A172 (cell line): ENCODE results near the gene MTRR. TPM values are rescaled to one million over a fixed set of nuclear protein-coding genes. Genes with fewer than 3 reads are reported as not detected.
"Not testable (repeated sequence)": the region's sequence is repeated elsewhere in the genome, so short reads cannot be mapped to it uniquely, and the experiment has no call there.

Experiments
- DNase-seq: peaks from one replicate; pipeline ENCODE4 v3.0.0-alpha.2; 2015; ENCODE audit warnings: low spot score
- total RNA-seq: library from RNA; depleted of rRNA; stranded (reverse); fragments of >200 nt; shearing (Covaris generic); gene quantifications from 2 replicates; pipeline ENCODE4 v1.2.3, GENCODE V29; 2014

The MTRR gene
- total RNA-seq, 1 experiment from 2014 or later = 40.9 TPM

DNA sequence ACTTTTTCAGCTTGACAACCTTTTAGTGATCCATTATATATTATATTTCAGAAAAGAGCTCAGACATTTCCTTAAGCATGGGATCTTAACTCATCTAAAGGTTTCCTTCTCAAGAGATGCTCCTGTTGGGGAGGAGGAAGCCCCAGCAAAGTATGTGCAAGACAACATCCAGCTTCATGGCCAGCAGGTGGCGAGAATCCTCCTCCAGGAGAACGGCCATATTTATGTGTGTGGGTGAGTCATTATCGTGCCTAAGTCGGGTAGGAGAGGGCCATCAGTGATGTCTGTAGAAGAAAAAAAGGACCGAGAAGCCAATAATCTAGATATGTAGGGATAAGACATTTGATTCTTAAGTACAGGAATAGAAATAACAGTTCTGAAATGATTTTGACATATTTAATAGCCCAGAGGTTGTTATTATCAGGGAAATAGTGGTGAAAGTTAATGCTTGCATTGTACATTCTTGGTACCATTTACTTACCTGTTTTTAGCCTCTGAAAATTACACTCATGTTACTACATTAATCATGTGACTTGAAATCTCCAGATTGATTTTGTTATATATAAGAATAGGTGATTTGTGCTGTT is 28.2 kb downstream of the MTRR start:
- DNase-seq = peak; percentile 74

DNA sequence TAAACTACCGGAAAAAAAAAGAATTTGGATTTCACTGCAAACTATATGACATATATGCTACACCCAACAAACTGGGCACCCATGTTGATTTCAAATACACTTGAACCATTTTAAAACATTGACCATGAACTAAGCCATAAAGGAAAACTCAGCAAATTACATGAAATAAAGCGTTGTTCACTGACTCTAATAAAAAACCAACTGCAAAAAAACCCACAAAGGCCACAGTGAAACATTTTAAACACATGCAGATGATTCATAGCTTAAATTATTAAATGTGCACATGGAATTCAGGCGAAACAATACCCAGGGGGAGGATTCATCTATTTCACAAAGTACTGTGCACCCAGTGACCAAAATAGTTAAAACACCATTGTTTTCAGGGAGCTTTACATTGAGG is 33.3 kb downstream of the MTRR start:
- DNase-seq = no peak

DNA sequence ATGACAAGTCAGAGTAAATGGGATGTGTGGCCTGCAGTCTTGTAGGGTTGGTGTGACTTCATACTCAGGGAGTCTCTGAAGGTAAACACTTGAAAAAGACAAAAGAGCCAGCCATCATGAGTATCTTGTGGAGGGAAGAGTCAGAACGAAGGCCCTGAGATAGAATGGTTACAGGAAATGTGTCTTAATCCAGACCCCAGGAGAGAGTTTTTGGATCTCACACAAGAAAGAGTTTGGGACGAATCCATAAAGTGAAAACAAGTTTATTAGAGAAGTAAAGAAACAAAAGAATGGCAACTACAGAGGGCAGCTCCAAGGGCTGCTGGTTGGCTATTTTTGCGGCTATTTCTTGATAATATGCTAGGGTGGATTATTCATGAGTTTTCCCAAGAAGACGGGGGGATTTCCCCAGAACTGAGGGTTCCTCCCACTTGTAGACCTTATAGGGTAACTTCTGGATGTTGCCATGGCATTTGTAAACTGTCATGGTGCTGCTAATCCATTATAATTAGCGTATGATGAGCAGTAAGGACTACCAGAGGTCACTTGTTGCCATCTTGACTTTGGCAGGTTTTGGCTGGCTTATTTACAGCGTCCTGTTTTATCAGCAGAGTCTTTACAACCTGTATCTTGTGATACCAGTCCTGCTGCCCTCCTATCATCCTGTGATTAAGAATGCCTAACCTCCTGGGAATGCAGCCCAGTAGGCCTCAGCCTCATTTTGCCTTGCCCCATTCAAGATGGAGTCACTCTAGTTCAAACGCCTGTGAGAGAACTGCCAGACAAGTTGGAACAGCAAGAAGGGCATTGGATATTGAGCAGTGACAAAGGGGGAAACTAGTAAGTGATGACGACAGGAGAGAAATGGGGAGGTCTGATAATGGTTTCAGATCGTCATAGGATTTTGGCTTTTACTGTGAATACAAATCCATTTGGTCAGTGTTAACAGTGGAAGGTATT is 34.0 kb downstream of the MTRR start:
- DNase-seq = no peak

DNA sequence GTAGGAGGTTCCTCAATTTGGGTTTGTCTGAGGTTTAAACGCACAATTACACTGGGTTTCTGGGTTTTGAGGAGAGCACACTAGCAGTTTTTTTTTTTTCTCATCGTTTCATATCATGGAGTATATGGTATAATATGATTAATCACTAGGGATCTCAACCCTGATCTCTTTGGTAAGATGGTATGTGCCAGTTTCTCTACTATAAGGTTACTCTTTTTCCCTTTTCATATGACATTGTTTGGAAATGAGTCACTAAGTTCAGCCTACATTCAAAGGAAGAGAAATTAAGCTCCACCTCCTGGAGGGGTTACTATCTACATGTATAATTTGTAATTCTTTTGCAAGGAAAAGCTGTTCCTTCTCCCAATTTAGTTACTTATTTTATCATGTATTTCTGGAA is 35.2 kb downstream of the MTRR start:
- DNase-seq = peak; percentile 86

DNA sequence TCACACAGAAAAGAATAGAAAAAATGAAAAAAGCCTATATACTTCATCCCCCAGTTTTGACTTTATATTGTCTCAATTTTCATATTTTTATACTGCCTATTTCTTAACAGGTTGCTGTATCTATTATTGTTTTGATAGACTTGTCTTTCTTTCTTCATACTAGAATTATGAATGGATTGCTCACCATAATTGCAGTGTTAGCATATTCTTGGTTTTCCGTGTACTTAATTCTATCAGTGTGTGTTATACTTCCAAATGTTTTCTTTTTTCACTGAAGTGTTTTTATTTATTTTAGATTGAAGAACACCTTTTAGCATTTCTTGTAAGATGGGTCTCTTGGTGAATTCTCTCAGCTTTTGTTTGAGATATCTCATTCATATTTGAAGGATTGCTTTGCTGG is 38.7 kb downstream of the MTRR start:
- DNase-seq = no peak

DNA sequence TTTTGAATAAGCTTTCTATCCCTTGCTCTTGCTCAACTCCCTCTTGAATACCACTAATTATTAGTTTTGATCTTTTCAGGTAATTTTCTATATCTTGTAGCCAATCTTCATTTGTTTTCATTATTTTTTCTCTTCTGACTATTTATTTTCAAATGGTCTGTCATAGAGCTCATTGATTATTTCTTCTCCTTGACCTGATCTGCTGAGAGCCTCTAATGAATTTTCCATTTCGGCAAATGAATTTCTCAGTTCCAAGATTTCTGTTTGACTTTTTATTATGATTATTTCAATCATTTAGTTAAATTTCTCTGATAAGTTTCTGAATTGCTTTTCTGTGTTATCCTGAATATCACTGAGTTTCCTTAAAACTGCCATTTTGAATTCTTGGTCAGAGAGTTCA is 39.4 kb downstream of the MTRR start:
- no peak for DNase-seq

DNA sequence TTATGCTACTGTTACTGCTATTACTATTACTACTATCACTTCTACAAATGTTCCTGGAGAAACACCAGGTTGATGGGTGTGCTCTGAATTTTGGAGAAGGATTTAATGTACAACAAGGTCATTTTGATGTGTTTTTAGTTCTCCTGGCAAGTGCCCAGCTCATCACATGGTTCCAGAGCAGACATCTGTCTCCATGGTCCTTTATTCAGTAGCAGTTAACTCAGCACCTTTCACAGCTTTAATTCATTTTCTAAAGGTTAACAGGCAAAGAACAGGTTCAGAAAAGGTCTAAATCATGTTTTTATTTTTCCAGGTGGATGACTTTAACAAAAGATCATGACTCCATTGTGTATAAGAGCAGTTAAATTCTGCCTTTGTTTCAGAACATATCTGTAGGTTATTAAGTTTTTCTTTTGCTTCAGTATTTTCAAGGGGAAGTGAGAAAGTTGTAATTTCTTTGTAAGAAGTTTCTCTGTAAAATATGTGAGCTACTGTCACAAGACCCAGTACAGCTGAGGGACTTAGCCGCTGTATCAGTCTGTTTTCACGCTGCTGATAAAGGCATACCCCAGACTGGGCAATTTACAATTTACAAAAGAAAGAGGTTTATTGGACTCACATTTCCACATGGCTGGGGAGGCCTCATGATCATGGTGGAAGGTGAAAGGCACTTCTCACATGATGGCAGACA is 41.9 kb downstream of the MTRR start:
- no peak for DNase-seq

DNA sequence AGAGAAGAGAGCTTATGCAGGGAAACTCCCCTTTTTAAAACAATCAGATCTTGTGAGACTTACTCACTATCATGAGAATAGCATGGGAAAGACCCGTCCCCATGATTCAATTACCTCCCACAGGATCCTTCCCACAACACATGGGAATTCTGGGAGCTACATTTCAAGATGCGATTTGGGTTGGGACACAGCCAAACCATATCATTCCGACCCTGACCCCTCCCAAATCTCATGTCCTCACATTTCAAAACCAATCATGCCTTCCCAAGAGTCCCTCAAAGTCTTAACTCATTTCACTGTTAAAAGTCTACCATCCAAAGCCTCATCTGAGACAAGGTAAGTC is 42.5 kb downstream of the MTRR start:
- DNase-seq = not testable (repeated sequence)

DNA sequence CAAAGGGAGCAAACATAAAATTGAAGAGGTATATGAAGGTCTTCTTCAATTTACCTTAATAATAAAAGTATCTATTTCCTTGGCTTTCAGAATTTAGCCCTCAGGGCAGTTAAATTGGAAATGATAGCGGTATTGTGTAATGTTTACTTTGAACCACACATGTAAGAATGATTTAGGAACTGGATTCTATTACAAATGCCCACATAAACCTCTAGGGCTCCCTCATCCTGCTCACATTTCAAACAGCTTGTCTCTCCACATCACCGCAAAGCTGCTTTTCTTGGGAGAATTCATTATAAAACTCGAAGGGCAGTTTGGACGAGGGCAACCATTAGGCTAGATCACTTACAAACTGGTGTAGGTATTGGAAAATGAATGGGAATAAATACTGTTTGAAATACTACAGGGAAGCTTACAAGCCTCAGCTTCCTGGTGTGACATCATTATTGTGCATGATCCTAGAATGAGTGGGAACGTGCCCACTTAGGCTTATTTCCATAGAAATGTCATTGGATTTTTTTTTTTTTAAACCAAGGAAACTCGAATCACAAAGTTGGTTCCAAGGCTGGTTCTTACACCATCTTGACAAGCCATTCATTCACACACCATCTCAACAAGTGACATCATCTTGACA is 47.3 kb downstream of the MTRR start:
- peak; percentile 19 for DNase-seq

DNA sequence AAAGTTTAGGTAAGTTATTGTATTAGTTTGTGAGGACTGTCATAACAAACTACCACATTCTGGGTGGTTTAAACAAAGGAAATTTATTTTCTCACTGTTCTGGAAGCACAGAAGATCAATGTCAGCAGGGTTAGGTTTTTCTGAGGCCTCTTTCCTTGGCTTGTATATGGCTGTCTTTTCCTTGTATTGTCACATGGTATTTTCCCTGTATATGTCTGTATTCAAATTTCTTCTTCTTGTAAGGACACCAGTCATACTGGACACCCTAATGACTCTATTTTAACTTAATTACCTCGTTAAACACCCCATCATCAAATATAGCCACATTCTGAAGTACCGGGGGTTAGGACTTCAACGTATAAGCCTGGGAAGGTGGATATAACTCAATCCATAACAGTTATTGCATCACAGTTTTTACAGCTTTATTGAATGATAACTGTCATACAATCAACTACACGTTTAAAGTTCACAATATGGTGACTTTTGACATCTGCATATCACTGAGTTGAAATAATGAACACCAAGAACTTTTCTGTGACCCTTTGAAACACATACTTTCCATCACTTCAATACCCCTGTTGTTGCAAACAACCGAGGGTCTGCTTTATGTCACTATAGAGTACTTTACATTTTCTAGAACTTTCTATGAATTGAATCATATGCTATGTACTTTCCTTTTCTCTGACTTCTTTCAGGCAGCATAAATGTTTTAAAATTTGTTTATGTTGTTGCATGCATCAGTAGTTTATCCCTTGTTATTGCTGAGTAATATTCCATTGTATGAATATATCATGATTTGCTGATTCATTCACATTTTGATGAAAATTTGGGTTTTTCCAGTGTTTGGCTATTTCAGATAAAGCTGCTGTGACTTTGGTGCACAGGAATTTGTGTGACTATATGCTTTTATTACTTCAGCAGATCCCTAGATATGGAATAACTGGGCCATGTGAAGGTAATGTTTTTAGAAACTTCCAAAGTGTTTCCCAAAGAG is 48.5 kb downstream of the MTRR start:
- DNase-seq = no peak

DNA sequence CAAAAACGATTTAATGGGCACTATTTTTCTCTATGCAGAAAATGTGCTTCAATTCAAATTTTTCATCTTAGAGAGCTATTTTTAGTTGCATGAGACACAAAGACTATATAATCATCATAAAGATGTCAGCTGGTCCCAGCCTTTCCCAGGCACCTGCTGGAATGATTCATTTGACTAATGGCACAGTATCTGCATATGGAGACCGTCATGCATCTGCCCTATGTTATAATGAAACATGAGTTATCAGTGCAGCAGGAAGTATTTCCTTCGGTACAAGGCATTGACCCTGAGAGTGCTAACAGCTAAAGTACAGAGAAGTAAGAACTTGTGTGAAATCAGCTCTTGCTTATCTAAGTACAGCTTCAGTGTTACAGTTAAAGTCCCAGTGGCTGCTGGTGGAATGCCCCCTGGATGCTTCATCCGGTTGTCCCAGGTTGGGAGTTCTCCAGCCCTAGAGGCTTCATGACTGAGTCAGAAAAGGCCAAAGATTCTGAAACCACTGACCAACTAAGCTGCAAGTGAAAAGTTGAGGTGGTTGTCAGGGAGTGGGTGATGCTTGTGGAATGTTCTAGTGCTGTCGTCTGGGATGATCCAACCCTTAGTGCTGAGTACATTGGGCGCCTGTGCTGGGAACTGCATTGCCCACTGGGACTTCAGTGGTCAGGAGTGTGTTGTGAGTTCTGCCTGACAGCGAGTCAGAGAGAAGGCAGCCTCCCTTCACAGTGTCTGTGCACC is 57.2 kb downstream of the MTRR start:
- DNase-seq = peak; percentile 89

DNA sequence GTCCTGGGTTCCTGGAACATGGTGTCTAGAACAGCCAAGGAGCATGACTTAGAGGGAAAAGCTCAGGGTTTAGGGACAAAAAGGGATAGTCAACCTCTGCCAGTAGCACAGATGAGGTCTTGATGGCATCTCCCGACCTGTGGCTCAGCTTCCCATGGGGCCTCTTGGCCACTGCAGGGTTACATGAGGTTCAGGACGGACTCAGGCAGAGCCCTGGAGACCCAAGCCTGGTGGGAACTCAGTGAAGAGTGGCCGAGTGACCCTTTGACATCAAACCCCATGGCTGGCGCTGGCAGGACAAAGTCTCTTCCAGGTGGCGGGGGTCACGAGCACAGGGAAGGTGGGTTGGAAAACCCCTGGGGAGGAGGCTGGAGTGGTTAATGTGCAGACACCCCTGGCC is 57.8 kb downstream of the MTRR start:
- DNase-seq = no peak

DNA sequence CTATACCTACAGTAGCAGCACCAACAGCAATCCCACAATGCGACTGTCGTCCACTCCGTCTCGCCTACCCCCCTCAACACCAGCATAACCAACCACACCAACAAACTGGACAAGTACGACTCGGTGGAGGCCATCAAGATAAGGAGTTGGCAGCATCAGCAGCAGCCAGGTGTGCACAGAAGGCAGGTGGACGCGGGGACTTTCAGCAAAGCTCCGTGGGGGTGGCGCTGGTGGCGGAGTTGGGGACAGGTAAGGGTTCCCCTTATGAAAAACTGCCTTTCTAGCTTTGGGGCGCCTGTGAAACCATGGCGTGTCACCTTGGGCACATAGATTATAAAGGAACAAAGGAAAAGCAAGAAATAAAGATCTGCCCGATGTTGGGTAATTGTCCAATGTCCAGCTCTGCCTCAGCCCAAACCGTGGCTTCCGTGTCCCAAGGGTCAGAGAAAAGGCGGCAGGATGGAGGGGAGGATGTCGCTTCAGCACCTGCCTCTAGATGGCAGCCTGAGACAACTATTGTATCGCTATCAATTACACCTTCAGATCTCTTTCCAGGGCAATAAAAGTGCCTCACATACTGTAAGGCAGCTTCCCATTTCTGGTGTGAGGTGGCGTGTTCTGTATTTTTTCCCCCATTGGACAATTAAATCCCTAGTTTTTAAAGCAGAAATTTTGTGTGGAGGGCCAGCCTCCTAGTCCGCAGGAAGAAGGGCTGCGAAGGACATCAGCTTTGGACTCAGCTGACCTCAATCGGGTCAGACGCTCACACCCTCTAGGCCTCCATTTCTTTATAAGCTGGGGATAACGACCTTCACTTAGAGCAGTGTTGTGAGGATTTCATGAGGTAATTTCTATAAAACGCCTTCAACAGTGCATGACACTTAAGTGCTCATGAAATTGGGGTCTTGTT is 58.8 kb downstream of the MTRR start:
- peak; percentile 76 for DNase-seq

DNA sequence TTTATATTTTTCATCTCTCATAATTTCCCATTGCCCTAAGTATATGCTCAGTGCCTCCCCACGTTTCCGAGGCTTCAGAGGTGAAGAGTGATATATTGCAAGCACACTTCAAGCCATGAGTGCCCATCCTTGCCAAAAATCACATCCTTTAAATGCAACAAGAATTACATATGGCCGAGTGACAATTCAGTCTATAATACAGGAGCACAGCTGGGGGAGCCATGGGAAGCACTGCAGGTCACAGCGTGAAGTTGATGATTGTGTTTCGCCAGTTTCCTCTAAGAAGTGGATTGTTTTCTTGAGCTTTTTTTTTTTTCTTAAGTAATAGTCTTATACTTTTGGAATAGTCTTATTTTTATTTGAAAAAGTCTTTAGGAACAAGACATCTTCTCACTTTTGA is 61.1 kb downstream of the MTRR start:
- DNase-seq = no peak

DNA sequence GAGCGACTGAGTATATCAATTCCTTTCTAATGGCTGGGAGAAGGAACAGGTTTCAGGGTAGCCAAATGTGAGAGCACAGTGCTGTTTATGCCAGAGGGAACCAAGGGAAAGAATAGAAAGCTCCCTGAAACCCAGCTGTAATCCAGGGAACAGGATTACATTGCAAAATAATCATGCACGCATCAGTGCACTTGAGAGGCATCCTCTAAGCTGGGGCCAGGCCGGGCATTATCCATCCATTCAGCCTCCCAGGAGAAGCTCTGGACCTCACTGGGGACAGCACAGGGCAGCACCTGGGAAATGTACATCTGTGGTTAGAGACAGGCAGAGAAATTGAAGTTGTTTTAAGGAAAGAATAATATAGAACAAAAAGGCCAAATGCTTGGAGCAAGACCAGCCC is 72.7 kb downstream of the MTRR start:
- no peak for DNase-seq

DNA sequence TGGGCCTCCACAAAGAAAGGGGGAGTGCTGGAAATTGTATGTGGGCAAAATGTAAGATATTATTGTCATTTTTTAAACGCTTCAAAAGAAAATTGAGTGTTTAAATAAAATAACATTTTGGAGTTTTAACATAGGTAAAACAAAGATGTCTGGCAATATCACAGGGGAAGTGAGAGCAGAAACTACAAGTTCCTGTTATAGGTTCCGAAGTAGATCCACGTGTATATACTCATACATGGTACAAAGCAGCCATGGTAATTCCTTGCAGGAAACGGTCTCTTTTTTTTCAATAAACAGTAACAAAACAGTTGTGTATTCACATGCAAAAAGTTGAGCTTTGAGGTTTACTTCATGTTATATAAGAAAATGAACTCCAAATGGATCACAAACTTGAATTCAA is 78.4 kb downstream of the MTRR start:
- no peak for DNase-seq
